GM12878 (cell line): ENCODE data around the gene FIG4. TPM values are rescaled to one million over a fixed set of nuclear protein-coding genes. Genes with fewer than 3 reads are reported as not detected.
A peak's percentile ranks its signal among the peaks of the same experiment; 100 is the strongest.

Source experiments
- ATAC-seq: fragments of 200-7000 bp; cut with Tn5 transposase; 3 replicates; pipeline ENCODE4 v1.9.1; 2020; ENCODE audit warnings: mild to moderate bottlenecking, moderate library complexity
- BruUV-seq: library from RNA; stranded (reverse); fragments of 400-500 nt; replicated peaks from 2 replicates; lab custom pipeline; 2021; lab: Mats Ljungman, UMichigan
- CTCF ChIA-PET: fragments of 300-600 bp; sonication (Branson Sonifier 250); formaldehyde crosslinking; extraction: SDS; loops from one replicate; lab custom pipeline; 2021; ENCODE audit warnings: inconsistent platforms; lab: Yijun Ruan, JAX
- POLR2A ChIA-PET: fragments of 350-600 bp; formaldehyde crosslinking; extraction: SDS; loops from one replicate; lab custom pipeline; 2021; ENCODE audit warnings: inconsistent platforms; lab: Charles Lee
- RAD21 ChIA-PET: fragments of 300-600 bp; sonication (Branson Sonifier 250); formaldehyde crosslinking; loops from one replicate; lab custom pipeline; 2023; ENCODE audit warnings: antibody characterized with exemption; ENCODE audit not compliant: unreplicated experiment; lab: Charles Lee
- SMC1A ChIA-PET: fragments of 300-600 bp; sonication (Branson Sonifier 250); formaldehyde crosslinking; loops from one replicate; lab custom pipeline; 2023; ENCODE audit not compliant: unreplicated experiment, uncharacterized antibody; lab: Charles Lee
- DNase-seq: peaks from one replicate; pipeline ENCODE4 v3.0.0-alpha.2; 2011; ENCODE audit warnings: low read depth, low spot score
- FAIRE-seq: peaks from 3 replicates; lab custom pipeline; 2011; peaks lifted over from hg19 to GRCh38; lab: Jason Lieb, UNC
- H2AFZ ChIP-seq: 2 replicates; pipeline ENCODE4 v1.6.0; 2011; ENCODE audit warnings: low read depth, low read length, control low read depth; ENCODE audit not compliant: control insufficient read depth
- H3K27ac ChIP-seq: 2 replicates; pipeline ENCODE4 v1.5.1; 2011; ENCODE audit warnings: control low read depth; ENCODE audit not compliant: control insufficient read depth, insufficient read depth
- H3K27me3 ChIP-seq, 2 experiments: replicated peaks in 1 of 2; 2 replicates each; pipeline versions ENCODE4 v1.6.0 to v1.6.1; 2011; ENCODE audit warnings: low read length in 1 of 2; ENCODE audit not compliant: control insufficient read depth in 2 of 2, insufficient read depth in 2 of 2
- H3K36me3 ChIP-seq, 2 experiments: 2 replicates each; pipeline ENCODE4 v1.5.1; 2011; ENCODE audit warnings: low read length in 1 of 2; ENCODE audit not compliant: control insufficient read depth in 2 of 2, insufficient read depth in 2 of 2
- H3K4me1 ChIP-seq: 2 replicates; pipeline ENCODE4 v1.6.1; 2011; ENCODE audit warnings: mild to moderate bottlenecking, low read length, moderate library complexity, mixed read lengths; ENCODE audit not compliant: control insufficient read depth, insufficient read depth
- H3K4me2 ChIP-seq: 2 replicates; pipeline ENCODE4 v1.6.0; 2011; ENCODE audit warnings: control low read depth; ENCODE audit not compliant: control insufficient read depth, insufficient read depth
- H3K4me3 ChIP-seq: fragments of 200-600 bp; sonication (generic); 2 replicates; pipeline ENCODE4 v1.5.1; 2016
- H3K79me2 ChIP-seq: 2 replicates; pipeline ENCODE4 v1.6.0; 2011; ENCODE audit warnings: low read length; ENCODE audit not compliant: control insufficient read depth, insufficient read depth
- H3K9ac ChIP-seq: 2 replicates; pipeline ENCODE4 v1.8.0; 2011; ENCODE audit warnings: low read length, control low read depth, mixed read lengths; ENCODE audit not compliant: control insufficient read depth, insufficient read depth
- H3K9me3 ChIP-seq: replicated peaks from 3 replicates; pipeline ENCODE4 v1.5.1; 2011; ENCODE audit warnings: mild to moderate bottlenecking, low read length; ENCODE audit not compliant: control insufficient read depth, insufficient read depth
- H4K20me1 ChIP-seq: 2 replicates; pipeline ENCODE4 v1.6.0; 2011; ENCODE audit not compliant: control insufficient read depth, insufficient read depth
- CREB1 ChIP-seq: IDR thresholded peaks from 2 replicates; pipeline ENCODE4 v1.6.1; 2012; ENCODE audit warnings: low read depth, mild to moderate bottlenecking, inconsistent platforms
- EZH2 ChIP-seq: IDR thresholded peaks from 2 replicates; pipeline ENCODE4 v1.6.1; 2012; ENCODE audit warnings: low read depth, mild to moderate bottlenecking, control low read depth, inconsistent platforms, low read length, borderline replicate concordance; ENCODE audit not compliant: control insufficient read depth
- IRF4 ChIP-seq: IDR thresholded peaks from 2 replicates; pipeline ENCODE4 v1.6.1; 2011; ENCODE audit warnings: low read depth, low read length
- MEF2A ChIP-seq: IDR thresholded peaks from 2 replicates; pipeline ENCODE4 v1.6.1; 2011; ENCODE audit warnings: low read depth, mild to moderate bottlenecking, low read length, moderate library complexity; ENCODE audit not compliant: insufficient read depth
- NR2C2 ChIP-seq: IDR thresholded peaks from 2 replicates; pipeline ENCODE4 v1.6.1; 2011; ENCODE audit warnings: borderline replicate concordance, low read depth; ENCODE audit not compliant: control insufficient read depth, insufficient read length
- PBX3 ChIP-seq: IDR thresholded peaks from 2 replicates; pipeline ENCODE4 v1.6.1; 2011; ENCODE audit warnings: mild to moderate bottlenecking, low read depth, low read length, moderate library complexity; ENCODE audit not compliant: insufficient replicate concordance
- POLR2AphosphoS2 ChIP-seq: IDR thresholded peaks from 2 replicates; pipeline ENCODE4 v1.6.1; 2011; ENCODE audit warnings: low read depth, mild to moderate bottlenecking, low read length, improper control_type of control experiment, moderate library complexity
- RAD51 ChIP-seq: fragments of 450-650 bp; IDR thresholded peaks from 2 replicates; pipeline ENCODE4 v1.6.1; 2016; ENCODE audit warnings: moderate library complexity, mild to moderate bottlenecking, inconsistent platforms
- RELA ChIP-seq: fragments of 450-650 bp; IDR thresholded peaks from 2 replicates; pipeline ENCODE4 v1.8.0; 2014; ENCODE audit warnings: borderline replicate concordance; ENCODE audit not compliant: partially characterized antibody
- RELB ChIP-seq: fragments of 450-650 bp; IDR thresholded peaks from 2 replicates; pipeline ENCODE4 v1.6.1; 2017; ENCODE audit warnings: low read depth, mild to moderate bottlenecking, moderate library complexity
- WRNIP1 ChIP-seq: IDR thresholded peaks from 2 replicates; pipeline ENCODE4 v1.6.1; 2011; ENCODE audit warnings: low read depth, low read length, improper control_type of control experiment, borderline replicate concordance
- WGBS: methylation state at CpG from one replicate; pipeline ENCODE4 v1.1.6; 2016; ENCODE audit warnings: low lambda C conversion rate; ENCODE audit not compliant: insufficient replicate concordance, insufficient coverage; ENCODE audit errors: missing lambda C conversion rate; 5-methylcytosine and 5-hydroxymethylcytosine counted together
- in situ Hi-C: fragments of 300-500 bp; cut with MboI; formaldehyde crosslinking; loops from 9 replicates; pipeline ENCODE4 v1.14.3; 2018; ENCODE audit warnings: mixed read lengths
- intact Hi-C: fragments of 100-400 bp; cut with micrococcal nuclease; formaldehyde crosslinking; loops from one replicate; pipeline ENCODE4 v1.14.2; 2022; ENCODE audit not compliant: unreplicated experiment
- polyA plus RNA-seq, 11 experiments: library from polyadenylated mRNA; depleted of rRNA in 4 of 11; unstranded in 6 of 11; stranded (reverse) in 5 of 11; fragments of >200 nt; fragmentation: Nextera tagmentation in 4 of 11; fragmentation: Illumina TruSeq in 1 of 11; extraction: Ambion mirVana in 4 of 11; extraction: Trizol in 1 of 11; gene quantifications; 1 replicate in 1 of 11; 2 replicates in 10 of 11; pipeline versions ENCODE4 v1.2.1 to v1.2.3, GENCODE V29; 2011 to 2016; ENCODE audit warnings: inconsistent platforms in 2 of 11, missing spikeins in 2 of 11, low read depth in 1 of 11
- total RNA-seq, 4 experiments: library from RNA; depleted of rRNA in 3 of 4; stranded (reverse); fragments of >200 nt in 3 of 4; fragmentation: Illumina TruSeq in 1 of 4; extraction: Trizol in 1 of 4; gene quantifications; 2 replicates each; pipeline versions ENCODE4 v1.2.1 to v1.2.3, GENCODE V29; 2013 to 2021

Gene FIG4
- total and polyA plus RNA-seq, 10 of the 15 experiments (the other 5 are each of a cell fraction or from before 2014, with no cell fraction given): 3.8 to 23.2 (median 11.8) TPM

GRCh38 chr6:109867009-109867969 lies 176.2 kb downstream of the FIG4 start:
- Histone ChIP-seq H3K9me3 (no peaks in the 10 kb centered on the region), H3K27ac (no peak overlapping the region), H2AFZ (no peak overlapping the region), H3K4me2 (no peak overlapping the region), H3K4me1 (no peaks in the 10 kb centered on the region), H3K9ac (no peak overlapping the region), H3K79me2 (no peaks in the 10 kb centered on the region), H3K4me3 (no peak overlapping the region), H3K36me3 (no peaks in the 10 kb centered on the region), H3K27me3 (no peaks in the 10 kb centered on the region; a peak in 1 of 4 replicates), H4K20me1 (no peaks in the 10 kb centered on the region)
- in situ Hi-C loops (no loop called here), intact Hi-C loops (no loop called here)
- no TSS peak for BruUV-seq
- FAIRE-seq: no peak
- RAD21 ChIA-PET: no interaction called here
- POLR2A ChIA-PET: no interaction called here
- ATAC-seq: no peak
- CTCF ChIA-PET: interaction anchor here (2.0 to 3.2 kb wide), 2 partner anchors 165 to 172 kb away, joined by 8 to 16 read pairs; no protein-coding TSS in a partner anchor
- no peak for TF ChIP-seq POLR2AphosphoS2
- TF ChIP-seq RAD51: peak; percentile 52; the same call in 1 of the 2 replicates
- 13% methylated on average over 7 of the region's 7 CpGs for WGBS
- DNase-seq: no peak
- SMC1A ChIA-PET: interaction anchor here (0.5 to 1.4 kb wide), 5 partner anchors 26 to 197 kb away, joined by 3 read pairs; no protein-coding TSS in a partner anchor

- CTCF ChIA-PET: interaction anchor here (1.0 to 2.0 kb wide), 2 partner anchors 47 to 172 kb away, joined by 3 to 8 read pairs; no protein-coding TSS in a partner anchor
- DNase-seq (no peak), FAIRE-seq (no peak), ATAC-seq (no peak)
- Histone ChIP-seq H4K20me1 (no peaks in the 10 kb centered on the region), H3K27me3 (no peaks in the 10 kb centered on the region; a peak in 1 of 4 replicates), H2AFZ (no peak overlapping the region), H3K4me2 (no peak overlapping the region), H3K36me3 (no peaks in the 10 kb centered on the region), H3K27ac (no peak overlapping the region), H3K4me3 (no peak overlapping the region), H3K4me1 (no peaks in the 10 kb centered on the region), H3K9me3 (no peaks in the 10 kb centered on the region), H3K9ac (no peak overlapping the region), H3K79me2 (no peaks in the 10 kb centered on the region)
- no TSS peak for BruUV-seq
- POLR2A ChIA-PET: no interaction called here
- WGBS: 0% methylated on average over 2 of the region's 2 CpGs
- RAD21 ChIA-PET: interaction anchor here (0.7 kb wide), 1 partner anchor 58 kb away, joined by 4 read pairs; no protein-coding TSS in a partner anchor
- intact Hi-C loops (no loop called here), in situ Hi-C loops (no loop called here)
- no peak for TF ChIP-seq IRF4
- TF ChIP-seq RELA: no peak
- TF ChIP-seq PBX3: no peak
- no peak for TF ChIP-seq MEF2A
- TF ChIP-seq RELB: no peak
- TF ChIP-seq EZH2: no peak
- no peak for TF ChIP-seq WRNIP1
- TF ChIP-seq RAD51: no peak
- TF ChIP-seq NR2C2: no peak
- TF ChIP-seq CREB1: no peak
- SMC1A ChIA-PET: interaction anchor here (0.6 kb wide), 1 partner anchor 196 kb away, joined by 3 read pairs; no protein-coding TSS in a partner anchor
Observed at GRCh38 chr6:109867970-109868358, 176.9 kb downstream of the FIG4 start.
